ENCODE data around the gene TIPIN. TPM values are rescaled to one million over a fixed set of nuclear protein-coding genes. Genes with fewer than 3 reads are reported as not detected.

Gene TIPIN
- total RNA-seq, 1 experiment from 2014 or later, result 22.2 TPM

DNA sequence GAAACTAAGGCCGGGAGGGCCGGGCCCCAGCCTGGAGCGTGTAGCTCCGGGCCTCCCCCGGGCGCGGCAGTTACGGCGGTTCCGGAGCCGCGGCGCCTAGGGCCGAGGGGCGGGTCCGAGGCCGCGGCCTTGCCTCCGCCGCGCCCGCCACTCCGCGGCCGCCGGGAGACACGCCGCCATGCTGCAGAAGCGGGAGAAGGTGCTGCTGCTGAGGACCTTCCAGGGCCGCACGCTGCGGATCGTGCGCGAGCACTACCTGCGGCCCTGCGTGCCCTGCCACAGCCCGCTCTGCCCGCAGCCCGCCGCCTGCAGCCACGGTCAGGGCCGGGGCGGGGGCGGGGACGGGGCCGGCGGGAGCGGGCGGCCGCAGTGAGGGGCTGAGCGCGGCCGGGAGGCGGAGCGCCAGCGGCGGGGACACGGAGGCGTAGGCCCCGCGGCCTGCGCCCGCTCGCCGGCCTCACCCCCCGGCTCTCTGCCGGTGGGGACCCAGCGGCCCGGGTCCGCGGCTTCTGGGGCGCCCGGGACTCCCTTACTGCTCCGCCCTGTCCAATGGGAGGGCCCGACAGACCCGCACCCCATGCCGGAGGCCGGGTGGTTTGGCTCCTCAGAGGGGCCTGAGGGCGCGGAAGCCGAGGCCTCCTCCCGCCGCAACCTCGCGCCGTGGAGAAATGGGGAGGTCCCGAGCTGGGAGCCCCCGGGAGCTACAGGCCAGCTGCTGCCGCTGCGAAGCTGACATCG, 62.9 kb downstream of the TIPIN start, which contains the start of gene DIS3L (continued):
- TF ChIP-seq, protein P1, sequence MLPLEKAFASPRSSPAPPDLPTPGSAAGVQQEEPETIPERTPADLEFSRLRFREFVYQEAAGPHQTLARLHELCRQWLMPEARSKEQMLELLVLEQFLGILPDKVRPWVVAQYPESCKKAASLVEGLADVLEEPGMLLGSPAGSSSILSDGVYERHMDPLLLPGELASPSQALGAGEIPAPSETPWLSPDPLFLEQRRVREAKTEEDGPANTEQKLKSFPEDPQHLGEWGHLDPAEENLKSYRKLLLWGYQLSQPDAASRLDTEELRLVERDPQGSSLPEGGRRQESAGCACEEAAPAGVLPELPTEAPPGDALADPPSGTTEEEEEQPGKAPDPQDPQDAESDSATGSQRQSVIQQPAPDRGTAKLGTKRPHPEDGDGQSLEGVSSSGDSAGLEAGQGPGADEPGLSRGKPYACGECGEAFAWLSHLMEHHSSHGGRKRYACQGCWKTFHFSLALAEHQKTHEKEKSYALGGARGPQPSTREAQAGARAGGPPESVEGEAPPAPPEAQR (CRISPR knock-in tag; IDR thresholded peaks at IDR 0.05), result no peak
- TF ChIP-seq, protein P2, sequence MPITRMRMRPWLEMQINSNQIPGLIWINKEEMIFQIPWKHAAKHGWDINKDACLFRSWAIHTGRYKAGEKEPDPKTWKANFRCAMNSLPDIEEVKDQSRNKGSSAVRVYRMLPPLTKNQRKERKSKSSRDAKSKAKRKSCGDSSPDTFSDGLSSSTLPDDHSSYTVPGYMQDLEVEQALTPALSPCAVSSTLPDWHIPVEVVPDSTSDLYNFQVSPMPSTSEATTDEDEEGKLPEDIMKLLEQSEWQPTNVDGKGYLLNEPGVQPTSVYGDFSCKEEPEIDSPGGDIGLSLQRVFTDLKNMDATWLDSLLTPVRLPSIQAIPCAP (CRISPR knock-in tag; IDR thresholded peaks at IDR 0.05), result no peak
- TF ChIP-seq, protein P3, sequence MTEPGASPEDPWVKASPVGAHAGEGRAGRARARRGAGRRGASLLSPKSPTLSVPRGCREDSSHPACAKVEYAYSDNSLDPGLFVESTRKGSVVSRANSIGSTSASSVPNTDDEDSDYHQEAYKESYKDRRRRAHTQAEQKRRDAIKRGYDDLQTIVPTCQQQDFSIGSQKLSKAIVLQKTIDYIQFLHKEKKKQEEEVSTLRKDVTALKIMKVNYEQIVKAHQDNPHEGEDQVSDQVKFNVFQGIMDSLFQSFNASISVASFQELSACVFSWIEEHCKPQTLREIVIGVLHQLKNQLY (CRISPR knock-in tag; IDR thresholded peaks at IDR 0.05), result no peak
- no peak for TF ChIP-seq NFE2L1 (CRISPR knock-in tag; IDR thresholded peaks at IDR 0.05)
- TF ChIP-seq, protein P4, sequence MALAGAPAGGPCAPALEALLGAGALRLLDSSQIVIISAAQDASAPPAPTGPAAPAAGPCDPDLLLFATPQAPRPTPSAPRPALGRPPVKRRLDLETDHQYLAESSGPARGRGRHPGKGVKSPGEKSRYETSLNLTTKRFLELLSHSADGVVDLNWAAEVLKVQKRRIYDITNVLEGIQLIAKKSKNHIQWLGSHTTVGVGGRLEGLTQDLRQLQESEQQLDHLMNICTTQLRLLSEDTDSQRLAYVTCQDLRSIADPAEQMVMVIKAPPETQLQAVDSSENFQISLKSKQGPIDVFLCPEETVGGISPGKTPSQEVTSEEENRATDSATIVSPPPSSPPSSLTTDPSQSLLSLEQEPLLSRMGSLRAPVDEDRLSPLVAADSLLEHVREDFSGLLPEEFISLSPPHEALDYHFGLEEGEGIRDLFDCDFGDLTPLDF (CRISPR knock-in tag; IDR thresholded peaks at IDR 0.05), result no peak
- TF ChIP-seq, protein P5, sequence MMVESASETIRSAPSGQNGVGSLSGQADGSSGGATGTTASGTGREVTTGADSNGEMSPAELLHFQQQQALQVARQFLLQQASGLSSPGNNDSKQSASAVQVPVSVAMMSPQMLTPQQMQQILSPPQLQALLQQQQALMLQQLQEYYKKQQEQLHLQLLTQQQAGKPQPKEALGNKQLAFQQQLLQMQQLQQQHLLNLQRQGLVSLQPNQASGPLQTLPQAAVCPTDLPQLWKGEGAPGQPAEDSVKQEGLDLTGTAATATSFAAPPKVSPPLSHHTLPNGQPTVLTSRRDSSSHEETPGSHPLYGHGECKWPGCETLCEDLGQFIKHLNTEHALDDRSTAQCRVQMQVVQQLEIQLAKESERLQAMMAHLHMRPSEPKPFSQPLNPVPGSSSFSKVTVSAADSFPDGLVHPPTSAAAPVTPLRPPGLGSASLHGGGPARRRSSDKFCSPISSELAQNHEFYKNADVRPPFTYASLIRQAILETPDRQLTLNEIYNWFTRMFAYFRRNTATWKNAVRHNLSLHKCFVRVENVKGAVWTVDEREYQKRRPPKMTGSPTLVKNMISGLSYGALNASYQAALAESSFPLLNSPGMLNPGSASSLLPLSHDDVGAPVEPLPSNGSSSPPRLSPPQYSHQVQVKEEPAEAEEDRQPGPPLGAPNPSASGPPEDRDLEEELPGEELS (CRISPR knock-in tag; IDR thresholded peaks at IDR 0.05), result peak; percentile 59; the same call in 1 of the 2 replicates
- TF ChIP-seq, protein P6, sequence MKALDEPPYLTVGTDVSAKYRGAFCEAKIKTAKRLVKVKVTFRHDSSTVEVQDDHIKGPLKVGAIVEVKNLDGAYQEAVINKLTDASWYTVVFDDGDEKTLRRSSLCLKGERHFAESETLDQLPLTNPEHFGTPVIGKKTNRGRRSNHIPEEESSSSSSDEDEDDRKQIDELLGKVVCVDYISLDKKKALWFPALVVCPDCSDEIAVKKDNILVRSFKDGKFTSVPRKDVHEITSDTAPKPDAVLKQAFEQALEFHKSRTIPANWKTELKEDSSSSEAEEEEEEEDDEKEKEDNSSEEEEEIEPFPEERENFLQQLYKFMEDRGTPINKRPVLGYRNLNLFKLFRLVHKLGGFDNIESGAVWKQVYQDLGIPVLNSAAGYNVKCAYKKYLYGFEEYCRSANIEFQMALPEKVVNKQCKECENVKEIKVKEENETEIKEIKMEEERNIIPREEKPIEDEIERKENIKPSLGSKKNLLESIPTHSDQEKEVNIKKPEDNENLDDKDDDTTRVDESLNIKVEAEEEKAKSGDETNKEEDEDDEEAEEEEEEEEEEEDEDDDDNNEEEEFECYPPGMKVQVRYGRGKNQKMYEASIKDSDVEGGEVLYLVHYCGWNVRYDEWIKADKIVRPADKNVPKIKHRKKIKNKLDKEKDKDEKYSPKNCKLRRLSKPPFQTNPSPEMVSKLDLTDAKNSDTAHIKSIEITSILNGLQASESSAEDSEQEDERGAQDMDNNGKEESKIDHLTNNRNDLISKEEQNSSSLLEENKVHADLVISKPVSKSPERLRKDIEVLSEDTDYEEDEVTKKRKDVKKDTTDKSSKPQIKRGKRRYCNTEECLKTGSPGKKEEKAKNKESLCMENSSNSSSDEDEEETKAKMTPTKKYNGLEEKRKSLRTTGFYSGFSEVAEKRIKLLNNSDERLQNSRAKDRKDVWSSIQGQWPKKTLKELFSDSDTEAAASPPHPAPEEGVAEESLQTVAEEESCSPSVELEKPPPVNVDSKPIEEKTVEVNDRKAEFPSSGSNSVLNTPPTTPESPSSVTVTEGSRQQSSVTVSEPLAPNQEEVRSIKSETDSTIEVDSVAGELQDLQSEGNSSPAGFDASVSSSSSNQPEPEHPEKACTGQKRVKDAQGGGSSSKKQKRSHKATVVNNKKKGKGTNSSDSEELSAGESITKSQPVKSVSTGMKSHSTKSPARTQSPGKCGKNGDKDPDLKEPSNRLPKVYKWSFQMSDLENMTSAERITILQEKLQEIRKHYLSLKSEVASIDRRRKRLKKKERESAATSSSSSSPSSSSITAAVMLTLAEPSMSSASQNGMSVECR (CRISPR knock-in tag; IDR thresholded peaks at IDR 0.05; ENCODE audit: borderline replicate concordance), result no peak; the same call in 1 of the 2 replicates
- no peak for TF ChIP-seq SMAD4 (CRISPR knock-in tag; IDR thresholded peaks at IDR 0.05)
- TF ChIP-seq, protein P7, sequence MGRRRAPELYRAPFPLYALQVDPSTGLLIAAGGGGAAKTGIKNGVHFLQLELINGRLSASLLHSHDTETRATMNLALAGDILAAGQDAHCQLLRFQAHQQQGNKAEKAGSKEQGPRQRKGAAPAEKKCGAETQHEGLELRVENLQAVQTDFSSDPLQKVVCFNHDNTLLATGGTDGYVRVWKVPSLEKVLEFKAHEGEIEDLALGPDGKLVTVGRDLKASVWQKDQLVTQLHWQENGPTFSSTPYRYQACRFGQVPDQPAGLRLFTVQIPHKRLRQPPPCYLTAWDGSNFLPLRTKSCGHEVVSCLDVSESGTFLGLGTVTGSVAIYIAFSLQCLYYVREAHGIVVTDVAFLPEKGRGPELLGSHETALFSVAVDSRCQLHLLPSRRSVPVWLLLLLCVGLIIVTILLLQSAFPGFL (CRISPR knock-in tag; IDR thresholded peaks at IDR 0.05; ENCODE audit: borderline replicate concordance), result no peak
- TF ChIP-seq, protein P8, sequence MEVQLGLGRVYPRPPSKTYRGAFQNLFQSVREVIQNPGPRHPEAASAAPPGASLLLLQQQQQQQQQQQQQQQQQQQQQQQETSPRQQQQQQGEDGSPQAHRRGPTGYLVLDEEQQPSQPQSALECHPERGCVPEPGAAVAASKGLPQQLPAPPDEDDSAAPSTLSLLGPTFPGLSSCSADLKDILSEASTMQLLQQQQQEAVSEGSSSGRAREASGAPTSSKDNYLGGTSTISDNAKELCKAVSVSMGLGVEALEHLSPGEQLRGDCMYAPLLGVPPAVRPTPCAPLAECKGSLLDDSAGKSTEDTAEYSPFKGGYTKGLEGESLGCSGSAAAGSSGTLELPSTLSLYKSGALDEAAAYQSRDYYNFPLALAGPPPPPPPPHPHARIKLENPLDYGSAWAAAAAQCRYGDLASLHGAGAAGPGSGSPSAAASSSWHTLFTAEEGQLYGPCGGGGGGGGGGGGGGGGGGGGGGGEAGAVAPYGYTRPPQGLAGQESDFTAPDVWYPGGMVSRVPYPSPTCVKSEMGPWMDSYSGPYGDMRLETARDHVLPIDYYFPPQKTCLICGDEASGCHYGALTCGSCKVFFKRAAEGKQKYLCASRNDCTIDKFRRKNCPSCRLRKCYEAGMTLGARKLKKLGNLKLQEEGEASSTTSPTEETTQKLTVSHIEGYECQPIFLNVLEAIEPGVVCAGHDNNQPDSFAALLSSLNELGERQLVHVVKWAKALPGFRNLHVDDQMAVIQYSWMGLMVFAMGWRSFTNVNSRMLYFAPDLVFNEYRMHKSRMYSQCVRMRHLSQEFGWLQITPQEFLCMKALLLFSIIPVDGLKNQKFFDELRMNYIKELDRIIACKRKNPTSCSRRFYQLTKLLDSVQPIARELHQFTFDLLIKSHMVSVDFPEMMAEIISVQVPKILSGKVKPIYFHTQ (CRISPR knock-in tag; IDR thresholded peaks at IDR 0.05), result no peak
- TF ChIP-seq ZNF232 (CRISPR knock-in tag; IDR thresholded peaks at IDR 0.05), result no peak
- no peak for TF ChIP-seq NR2C2 (CRISPR knock-in tag; IDR thresholded peaks at IDR 0.05)
- TF ChIP-seq, protein P9, sequence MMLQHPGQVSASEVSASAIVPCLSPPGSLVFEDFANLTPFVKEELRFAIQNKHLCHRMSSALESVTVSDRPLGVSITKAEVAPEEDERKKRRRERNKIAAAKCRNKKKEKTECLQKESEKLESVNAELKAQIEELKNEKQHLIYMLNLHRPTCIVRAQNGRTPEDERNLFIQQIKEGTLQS (CRISPR knock-in tag; conservative IDR thresholded peaks at IDR 0.05), result no peak
- TF ChIP-seq FOXP1 (CRISPR knock-in tag; IDR thresholded peaks at IDR 0.05; ENCODE audit: borderline replicate concordance), result 0 out of 2 replicates have a peak, but pooled peaks have one; percentile 30
- 0 out of 2 replicates have a peak, but pooled peaks have one; percentile 7 for TF ChIP-seq RELA (CRISPR knock-in tag; IDR thresholded peaks at IDR 0.05; ENCODE audit: borderline replicate concordance)
- TF ChIP-seq, protein P10, sequence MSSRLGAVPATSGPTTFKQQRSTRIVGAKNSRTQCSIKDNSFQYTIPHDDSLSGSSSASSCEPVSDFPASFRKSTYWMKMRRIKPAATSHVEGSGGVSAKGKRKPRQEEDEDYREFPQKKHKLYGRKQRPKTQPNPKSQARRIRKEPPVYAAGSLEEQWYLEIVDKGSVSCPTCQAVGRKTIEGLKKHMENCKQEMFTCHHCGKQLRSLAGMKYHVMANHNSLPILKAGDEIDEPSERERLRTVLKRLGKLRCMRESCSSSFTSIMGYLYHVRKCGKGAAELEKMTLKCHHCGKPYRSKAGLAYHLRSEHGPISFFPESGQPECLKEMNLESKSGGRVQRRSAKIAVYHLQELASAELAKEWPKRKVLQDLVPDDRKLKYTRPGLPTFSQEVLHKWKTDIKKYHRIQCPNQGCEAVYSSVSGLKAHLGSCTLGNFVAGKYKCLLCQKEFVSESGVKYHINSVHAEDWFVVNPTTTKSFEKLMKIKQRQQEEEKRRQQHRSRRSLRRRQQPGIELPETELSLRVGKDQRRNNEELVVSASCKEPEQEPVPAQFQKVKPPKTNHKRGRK (CRISPR knock-in tag; IDR thresholded peaks at IDR 0.05; ENCODE audit: borderline replicate concordance), result no peak
- no peak for TF ChIP-seq ETV6 (CRISPR knock-in tag; IDR thresholded peaks at IDR 0.05)
